C4-2B (cell line): ENCODE measurements around the gene CD3E.
A peak's percentile ranks its signal among the peaks of the same experiment; 100 is the strongest.

Experiments
- H3K27ac ChIP-seq: fragments of 450-650 bp; 2 replicates; pipeline ENCODE4 v1.5.1; 2017
- ZFX ChIP-seq: fragments of 450-650 bp; IDR thresholded peaks from 2 replicates; pipeline ENCODE4 v1.6.1; 2017
- TF ChIP-seq, protein P1 (sequence below): fragments of 450-650 bp; conservative IDR thresholded peaks from 2 replicates; pipeline ENCODE4 v1.5.1; 2017; ENCODE audit warnings: mild to moderate bottlenecking

The CD3E gene

DNA sequence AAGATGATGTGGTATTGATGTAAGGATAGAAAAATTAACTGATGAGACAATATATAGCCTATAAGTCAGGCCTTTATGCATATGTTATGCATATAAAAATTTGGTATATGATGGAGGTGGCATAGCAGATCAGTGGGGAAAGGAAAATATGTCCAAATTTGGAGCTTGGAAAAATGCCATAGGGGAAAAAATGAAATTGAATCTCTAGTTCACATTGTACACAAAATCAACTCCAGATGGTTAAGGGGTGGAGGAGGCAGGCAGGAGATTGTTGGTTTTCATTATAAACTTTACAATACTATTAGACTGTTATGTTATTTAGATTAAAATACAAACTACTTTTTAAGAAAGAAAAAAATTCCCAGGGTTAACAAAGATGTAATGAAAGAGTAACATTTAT is 15.1 kb upstream of the CD3E start:
- no peak overlapping the region for H3K27ac ChIP-seq
- TF ChIP-seq, protein P1, sequence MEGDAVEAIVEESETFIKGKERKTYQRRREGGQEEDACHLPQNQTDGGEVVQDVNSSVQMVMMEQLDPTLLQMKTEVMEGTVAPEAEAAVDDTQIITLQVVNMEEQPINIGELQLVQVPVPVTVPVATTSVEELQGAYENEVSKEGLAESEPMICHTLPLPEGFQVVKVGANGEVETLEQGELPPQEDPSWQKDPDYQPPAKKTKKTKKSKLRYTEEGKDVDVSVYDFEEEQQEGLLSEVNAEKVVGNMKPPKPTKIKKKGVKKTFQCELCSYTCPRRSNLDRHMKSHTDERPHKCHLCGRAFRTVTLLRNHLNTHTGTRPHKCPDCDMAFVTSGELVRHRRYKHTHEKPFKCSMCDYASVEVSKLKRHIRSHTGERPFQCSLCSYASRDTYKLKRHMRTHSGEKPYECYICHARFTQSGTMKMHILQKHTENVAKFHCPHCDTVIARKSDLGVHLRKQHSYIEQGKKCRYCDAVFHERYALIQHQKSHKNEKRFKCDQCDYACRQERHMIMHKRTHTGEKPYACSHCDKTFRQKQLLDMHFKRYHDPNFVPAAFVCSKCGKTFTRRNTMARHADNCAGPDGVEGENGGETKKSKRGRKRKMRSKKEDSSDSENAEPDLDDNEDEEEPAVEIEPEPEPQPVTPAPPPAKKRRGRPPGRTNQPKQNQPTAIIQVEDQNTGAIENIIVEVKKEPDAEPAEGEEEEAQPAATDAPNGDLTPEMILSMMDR: no peak
- no peak for TF ChIP-seq ZFX

DNA sequence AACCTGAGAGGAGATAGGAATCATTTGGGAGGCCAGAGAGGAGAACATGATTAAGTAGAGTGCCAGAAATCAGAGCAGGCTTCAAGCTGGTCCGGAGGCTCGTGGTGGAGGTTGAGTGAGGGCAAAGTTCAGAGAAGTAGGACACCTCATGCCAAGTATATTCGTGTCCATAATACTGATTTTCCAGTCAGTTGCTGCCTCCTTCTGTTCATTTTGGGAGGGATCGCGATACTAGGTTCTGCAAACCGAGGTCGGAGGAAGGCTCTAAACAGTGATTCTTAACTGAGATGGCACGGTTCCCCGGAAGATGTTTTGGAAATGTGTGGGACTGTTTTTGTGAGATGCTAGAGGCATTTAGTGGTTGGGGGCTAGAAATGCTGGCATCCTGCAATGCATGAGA is 13.6 kb upstream of the CD3E start:
- TF ChIP-seq, protein P1: peak; percentile 62
- no peak for TF ChIP-seq ZFX

DNA sequence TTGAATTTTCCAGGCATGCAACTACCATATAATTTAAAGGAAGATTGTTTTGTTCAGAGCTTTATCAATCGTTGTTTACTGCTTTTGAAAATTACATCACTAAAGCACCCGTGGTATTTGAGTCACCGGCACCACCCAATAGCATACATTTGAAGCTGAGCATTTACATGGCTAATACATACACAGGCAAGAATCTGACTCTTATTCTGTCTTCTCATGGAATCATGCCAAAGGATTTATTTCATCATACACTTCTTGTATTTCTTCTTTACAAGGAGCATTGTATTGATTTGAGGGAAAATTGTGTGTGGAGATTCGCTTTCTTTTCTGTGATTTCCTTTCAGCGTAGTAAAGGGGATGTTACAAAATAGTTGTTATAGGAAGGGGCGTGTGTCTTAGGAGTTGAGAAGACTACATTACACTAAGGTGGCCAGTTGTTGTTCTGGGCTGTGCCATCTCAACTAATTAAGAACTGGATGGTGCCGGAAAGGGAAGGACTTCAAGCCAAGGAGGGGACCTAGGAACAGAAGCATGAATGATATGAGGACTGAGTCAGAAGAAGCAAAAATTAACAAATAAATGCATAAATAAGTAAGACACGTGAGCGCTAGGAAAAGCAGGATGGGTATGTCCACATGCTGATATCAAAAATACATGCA is 12.9 kb upstream of the CD3E start:
- TF ChIP-seq, protein P1: no peak
- no peak for TF ChIP-seq ZFX

More for the DNA sequence above, 13.6 kb upstream of the CD3E start:
- no peak overlapping the region for H3K27ac ChIP-seq

DNA sequence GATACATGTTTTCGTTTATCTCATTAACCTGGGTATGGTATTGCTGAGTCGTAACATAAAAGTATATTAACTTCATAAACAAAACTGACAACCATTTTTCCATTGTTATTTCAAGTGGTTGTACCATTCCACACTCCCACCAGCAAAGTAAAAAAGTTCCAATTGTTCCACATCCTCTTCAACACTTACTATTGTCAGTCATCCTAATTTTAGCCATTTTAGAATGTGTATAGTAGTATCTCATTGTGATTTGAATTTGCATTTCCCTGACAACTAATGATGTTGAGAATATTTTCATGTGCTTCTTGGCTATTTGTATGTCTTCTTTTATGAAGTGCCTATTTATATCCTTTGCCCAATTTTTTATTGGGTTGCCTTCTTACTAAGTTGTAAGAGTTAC is 10.5 kb upstream of the CD3E start:
- no peak overlapping the region for H3K27ac ChIP-seq
- TF ChIP-seq, protein P1: no peak
- TF ChIP-seq ZFX: no peak

More for the DNA sequence above, 12.9 kb upstream of the CD3E start:
- no peak overlapping the region for H3K27ac ChIP-seq

DNA sequence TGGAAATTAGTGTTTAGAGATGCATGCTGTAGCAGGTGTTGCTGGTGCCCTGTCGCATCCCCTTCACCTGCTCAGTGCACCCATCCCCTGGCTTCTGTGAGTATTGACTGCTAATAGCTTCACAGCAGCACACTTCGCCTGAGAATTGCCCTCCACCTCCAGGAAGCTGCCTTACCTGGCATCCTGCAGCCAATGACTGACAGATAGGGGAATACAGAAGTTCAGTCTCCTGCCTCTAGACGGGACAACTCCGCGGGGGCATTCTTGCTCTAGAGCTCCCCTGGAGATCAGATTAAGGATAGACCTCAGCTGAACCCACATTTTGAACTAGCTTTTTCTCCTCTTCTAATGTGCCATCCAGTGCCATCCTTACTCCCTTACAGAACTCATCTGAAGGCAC is 9.3 kb upstream of the CD3E start:
- TF ChIP-seq, protein P1: no peak
- no peak for TF ChIP-seq ZFX
- H3K27ac ChIP-seq: no peak overlapping the region

DNA sequence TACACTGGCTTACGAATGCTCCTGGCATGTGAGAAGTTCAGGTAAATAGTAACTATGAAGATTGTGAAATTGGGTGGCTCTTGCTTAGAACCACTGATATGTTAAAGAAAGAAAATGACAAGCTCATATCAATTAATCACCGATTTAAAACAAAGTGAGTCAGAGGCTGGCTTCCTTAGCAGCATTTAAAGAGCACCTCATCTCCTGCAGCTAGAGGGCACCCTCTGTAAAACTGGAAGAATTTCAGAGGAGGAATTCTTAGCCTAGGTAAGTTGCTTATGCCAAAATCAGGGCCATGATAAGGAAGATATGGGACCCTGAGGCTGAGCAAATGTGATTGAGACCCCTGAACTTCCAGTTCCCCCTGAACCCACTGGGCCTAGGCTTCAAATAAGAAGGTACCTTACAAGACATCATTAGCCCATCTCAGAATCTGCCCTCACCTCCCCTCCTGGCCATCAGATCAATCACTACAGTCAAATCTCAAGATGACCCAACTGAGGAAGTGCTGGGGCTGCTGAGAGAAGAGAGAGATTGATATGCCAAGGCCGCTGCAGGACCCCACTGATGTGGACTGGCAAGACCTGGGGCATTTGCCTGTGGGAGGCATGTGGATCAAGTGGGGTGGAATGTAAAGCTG is 8.6 kb upstream of the CD3E start:
- no peak overlapping the region for H3K27ac ChIP-seq
- no peak for TF ChIP-seq ZFX
- TF ChIP-seq, protein P1: peak; percentile 78

DNA sequence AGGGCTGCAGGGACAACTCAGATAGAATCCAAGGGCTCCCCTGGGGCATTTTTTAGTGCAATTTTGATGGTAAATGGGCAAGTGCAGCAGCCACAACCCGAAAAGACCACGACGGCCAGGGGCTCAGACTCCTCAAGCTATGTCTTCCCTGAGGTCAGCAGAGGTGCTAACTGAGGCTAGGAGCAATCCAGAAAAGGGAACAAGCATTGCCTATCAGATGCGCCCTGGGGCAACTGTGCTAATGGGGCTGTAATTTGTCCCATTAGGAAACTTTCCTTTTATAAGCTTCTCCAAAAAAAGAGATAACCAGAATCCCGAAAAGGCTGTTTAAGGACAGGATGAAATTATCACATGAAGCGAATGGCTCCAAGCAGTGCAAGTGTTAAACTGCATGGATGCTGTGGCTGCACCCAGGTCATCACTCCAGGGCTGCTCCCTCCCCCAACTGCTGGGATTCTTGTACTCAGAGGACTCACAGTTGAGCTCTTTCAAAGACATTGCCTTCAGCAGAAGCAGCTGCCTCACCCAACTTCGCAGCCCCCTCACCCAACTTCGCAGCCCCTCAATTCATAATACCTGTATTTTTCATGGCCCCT is 2.8 kb upstream of the CD3E start:
- H3K27ac ChIP-seq: no peak overlapping the region

More for the DNA sequence above, 2.8 kb upstream of the CD3E start:
- TF ChIP-seq ZFX: no peak
- TF ChIP-seq, protein P1: no peak
